Measurements from ENCODE around the gene ARHGEF10L.

DNA sequence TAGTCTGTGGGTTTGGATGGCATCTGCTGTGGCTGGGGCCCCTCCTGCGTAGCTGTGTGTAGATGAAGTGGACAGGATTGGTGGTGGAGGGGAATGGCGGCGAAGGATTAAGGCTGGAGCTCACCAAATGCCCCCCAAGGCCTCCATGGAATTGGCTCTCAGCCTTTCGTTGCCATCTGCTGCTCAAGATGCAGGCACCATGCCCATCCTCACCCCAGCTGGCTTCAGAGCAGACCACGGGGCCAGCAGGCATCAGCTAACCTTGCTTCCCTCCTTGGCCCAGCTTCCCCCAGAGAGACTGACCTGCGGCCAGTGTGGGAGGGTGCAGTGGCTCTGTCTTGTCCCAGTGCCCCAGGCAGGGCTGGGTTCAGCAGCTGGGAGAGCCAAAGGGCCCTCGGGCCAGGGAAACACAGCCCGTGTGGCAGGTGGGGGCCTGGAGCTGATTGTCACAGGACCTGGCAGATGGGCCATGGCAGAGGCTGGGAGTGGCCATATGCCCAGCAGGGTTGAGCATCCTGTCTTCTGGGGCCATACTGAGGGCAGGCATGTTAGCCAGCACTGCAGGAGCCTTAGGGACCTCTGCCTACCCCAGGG lies 148.8 kb downstream of the ARHGEF10L start:
- TF ChIP-seq POLR2A (IDR thresholded peaks at IDR 0.05; ENCODE audit: low read depth, low read length) (no peak), POLR2AphosphoS5 (IDR thresholded peaks at IDR 0.05; ENCODE audit: low read depth, low read length) (no peak)
